CD8-positive, alpha-beta memory T cell (primary cell): ENCODE measurements around the gene DYNC2H1. TPM values are rescaled to one million over a fixed set of nuclear protein-coding genes. Genes with fewer than 3 reads are reported as not detected.

ENCODE experiments used
- polyA plus RNA-seq: library from polyadenylated mRNA; unstranded; fragments of 300-500 nt; fragmentation: Illumina TruSeq; gene quantifications from one replicate; pipeline ENCODE4 v1.2.3, GENCODE V29; 2021
- total RNA-seq, 2 experiments: library from RNA; stranded (reverse); gene quantifications; one replicate each; pipeline ENCODE4 v1.2.3, GENCODE V29; 2021

DYNC2H1 gene
- total and polyA plus RNA-seq, 3 experiments from 2014 or later: 1.1 to 2.9 (median 2.4) TPM

Other genes starting within 250 kb of the DYNC2H1 start
- gene MMP12, start 234.4 kb upstream of the DYNC2H1 start, total RNA-seq: not detected
- gene MMP12, start 234.4 kb upstream of the DYNC2H1 start, polyA plus RNA-seq: not detected
- not detected for gene MMP13, start 153.7 kb upstream of the DYNC2H1 start, total RNA-seq
- not detected for gene MMP13, start 153.7 kb upstream of the DYNC2H1 start, polyA plus RNA-seq
- 10 to 100 TPM; 84.2 to 84.8 TPM for gene DCUN1D5, start 17.3 kb upstream of the DYNC2H1 start, total RNA-seq
- gene DCUN1D5, start 17.3 kb upstream of the DYNC2H1 start, polyA plus RNA-seq: 27.6 TPM